NK-92 (cell line): Measurements from ENCODE around the gene KRTAP9-8.
"Not testable (repeated sequence)": the region's sequence is repeated elsewhere in the genome, so short reads cannot be mapped to it uniquely, and the experiment has no call there.

Experiments used
- DNase-seq: peaks from one replicate; lab custom pipeline; 2025; ENCODE audit not compliant: unreplicated experiment; lab: John Stamatoyannopoulos, UW

KRTAP9-8 gene, protein sequence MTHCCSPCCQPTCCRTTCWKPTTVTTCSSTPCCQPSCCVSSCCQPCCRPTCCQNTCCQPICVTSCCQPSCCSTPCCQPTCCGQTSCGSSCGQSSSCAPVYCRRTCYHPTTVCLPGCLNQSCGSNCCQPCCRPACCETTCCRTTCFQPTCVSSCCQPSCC

DNA sequence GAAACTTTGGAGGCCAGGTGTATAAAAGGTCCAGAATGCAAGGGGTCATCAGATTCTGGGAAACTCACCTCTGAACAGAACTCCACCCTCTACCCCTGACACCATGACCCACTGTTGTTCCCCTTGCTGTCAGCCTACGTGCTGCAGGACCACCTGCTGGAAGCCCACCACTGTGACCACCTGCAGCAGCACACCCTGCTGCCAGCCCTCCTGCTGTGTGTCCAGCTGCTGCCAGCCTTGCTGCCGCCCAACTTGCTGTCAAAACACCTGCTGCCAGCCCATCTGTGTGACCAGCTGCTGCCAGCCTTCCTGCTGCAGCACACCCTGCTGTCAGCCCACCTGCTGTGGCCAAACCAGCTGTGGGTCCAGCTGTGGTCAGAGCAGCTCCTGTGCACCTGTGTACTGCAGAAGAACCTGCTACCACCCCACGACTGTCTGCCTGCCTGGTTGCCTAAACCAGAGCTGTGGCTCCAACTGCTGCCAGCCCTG, at the start of gene KRTAP9-8:
Gene KRTAP9-8 (plus strand): TSS at position 51 of the 489 bp plus-strand sequence. CDS start 53 bp downstream, at position 104.
- DNase-seq = not testable (repeated sequence)

DNA sequence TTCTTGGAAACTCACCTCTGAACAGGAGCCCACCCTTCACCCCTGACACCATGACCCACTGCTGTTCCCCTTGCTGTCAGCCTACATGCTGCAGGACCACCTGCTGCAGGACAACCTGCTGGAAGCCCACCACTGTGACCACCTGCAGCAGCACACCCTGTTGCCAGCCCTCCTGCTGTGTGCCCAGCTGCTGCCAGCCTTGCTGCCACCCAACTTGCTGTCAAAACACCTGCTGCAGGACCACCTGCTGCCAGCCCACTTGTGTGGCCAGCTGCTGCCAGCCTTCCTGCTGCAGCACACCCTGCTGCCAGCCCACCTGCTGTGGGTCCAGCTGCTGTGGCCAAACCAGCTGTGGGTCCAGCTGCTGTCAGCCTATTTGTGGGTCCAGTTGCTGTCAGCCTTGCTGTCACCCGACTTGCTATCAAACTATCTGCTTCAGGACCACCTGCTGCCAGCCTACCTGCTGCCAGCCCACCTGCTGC, 47.9 kb upstream of the KRTAP9-8 start, which contains the start of gene KRTAP9-1:
Gene KRTAP9-1 (plus strand): TSS at position 51 of the 482 bp plus-strand sequence. CDS start 0 bp downstream, at position 51.
- DNase-seq = not testable (repeated sequence)

DNA sequence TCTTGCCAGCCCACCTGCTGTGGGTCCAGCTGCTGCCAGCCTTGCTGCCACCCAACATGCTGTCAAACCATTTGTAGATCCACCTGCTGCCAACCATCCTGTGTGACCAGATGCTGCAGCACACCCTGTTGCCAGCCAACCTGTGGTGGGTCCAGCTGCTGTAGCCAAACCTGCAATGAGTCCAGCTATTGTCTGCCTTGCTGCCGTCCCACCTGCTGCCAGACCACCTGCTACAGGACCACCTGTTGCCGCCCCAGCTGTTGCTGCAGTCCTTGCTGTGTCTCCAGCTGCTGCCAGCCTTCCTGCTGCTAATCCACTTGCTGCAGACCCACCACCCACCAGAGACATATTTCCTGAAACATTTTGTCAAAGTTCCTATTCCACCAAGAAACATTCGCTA, 47.5 kb upstream of the KRTAP9-8 start:
- DNase-seq = no peak

DNA sequence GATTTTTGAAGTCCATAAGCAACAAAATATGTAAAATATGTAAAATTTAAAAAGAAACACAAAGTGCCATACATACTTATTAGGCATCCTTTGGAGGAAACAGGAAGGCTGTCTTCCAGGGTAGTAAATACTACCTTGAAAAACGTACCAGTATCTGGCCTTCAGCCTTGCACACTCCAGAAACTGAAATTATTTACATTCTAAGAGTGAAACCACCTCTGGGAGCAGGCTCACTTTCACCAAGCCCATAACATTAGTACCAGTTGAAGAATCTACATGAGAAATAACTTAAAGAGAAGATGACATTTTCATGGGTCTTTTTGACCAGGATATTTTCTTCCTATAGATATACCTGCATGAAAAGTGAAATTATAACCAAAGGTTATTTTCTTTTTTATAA, 41.7 kb upstream of the KRTAP9-8 start:
- no peak for DNase-seq

DNA sequence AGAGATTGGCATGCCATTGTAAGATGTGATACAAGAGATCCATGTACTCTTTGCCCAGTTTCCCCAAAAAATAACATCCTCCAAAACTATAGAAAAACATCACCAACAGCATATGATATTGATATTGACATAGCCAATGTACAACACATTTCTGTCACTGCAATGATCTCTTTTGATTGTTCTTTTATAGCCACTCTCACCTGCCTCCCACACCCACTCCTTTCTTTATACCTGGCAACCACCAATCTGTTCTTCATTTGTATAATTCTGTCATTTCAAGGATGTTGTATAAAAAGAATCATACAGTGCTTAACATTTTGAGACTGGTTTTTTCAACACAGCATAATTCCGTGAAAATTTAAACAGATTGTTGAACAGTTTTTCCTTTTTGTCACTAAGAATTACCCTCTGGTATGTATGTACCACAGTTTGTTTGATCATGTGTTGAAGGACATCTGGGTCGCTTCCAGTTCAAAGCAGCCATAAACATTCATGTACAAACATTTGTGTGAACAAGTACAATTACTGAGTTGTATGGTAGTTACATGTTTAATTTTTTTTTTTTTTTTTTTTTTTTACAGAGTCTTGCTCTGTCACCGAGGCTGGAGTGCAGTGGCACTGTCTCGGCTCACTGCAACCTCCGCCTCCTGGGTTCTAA, 38.2 kb upstream of the KRTAP9-8 start:
- no peak for DNase-seq

DNA sequence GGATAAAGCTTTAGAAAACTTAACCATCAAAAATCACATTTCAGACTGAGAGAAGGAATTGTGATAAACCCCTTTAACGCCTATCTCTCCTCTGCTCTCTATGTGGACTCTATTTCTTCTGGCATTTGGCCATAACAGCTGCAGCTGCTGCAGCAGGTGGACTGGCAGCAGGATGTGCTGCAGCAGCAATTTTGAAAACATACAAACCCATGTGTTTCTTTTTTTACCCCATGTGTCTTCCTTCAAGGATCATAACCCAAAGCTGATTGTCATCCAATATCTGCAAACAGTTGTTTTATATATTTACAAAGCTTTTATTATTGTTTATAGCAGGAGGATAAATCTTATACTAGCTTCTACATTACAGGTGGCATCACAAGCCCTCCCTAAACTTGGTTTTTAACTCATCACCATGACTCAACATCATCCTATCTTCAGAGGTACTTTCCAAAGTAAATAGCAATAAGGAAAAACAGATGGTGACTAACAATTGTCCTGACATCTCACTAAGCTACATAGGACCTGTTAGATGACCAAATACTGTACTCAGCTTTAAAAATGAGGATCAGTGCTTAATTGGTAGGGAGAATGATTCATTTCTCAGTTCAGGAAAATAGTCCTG, 25.8 kb upstream of the KRTAP9-8 start:
- DNase-seq = no peak

DNA sequence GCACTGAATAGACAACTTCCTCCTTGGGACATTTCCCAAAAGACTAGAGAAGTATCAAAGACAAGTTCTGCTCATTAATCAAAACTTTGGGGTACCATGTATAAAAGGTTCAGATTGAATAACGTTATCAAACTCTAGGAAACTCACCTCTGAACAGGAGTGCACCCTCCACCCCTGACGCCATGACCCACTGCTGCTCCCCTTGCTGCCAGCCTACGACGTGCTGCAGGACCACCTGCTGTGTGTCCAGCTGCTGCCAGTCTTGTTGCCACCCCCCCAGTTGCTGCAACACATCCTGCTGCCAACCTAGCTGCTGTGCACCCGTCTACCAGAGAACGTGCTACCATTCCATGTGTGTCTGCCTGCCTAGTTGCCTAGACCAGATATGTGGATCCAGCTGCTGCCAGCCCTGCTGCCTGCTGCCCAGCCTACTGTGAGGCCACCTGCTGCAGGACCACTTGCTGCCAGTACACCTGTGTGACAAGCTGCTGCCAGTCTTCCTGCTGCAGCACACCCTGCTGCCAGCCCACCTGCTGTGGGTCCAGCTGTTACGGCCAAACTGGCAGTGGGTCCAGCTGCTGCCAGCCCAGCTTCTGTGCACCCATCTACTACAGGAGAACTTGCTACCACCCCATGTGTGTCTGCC, 25.2 kb upstream of the KRTAP9-8 start:
- DNase-seq = no peak

DNA sequence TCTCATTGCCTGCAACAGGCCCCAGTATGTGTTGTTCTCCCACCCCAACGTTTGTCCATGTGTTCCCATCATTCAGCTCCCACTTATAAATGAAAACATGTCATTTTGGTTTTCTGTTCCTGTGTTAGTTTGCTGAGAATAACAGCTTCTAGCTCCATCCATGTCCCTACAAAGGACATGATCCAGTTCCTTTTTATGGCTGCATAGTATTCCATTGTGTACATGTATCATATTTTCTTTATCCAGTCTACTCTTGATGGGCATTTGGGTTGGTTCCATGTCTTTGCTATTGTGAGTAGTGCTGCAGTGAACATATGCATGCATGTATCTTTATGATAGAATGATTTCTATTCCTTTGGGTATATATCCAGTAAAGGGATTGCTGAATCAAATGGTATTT, 22.1 kb upstream of the KRTAP9-8 start:
- no peak for DNase-seq

DNA sequence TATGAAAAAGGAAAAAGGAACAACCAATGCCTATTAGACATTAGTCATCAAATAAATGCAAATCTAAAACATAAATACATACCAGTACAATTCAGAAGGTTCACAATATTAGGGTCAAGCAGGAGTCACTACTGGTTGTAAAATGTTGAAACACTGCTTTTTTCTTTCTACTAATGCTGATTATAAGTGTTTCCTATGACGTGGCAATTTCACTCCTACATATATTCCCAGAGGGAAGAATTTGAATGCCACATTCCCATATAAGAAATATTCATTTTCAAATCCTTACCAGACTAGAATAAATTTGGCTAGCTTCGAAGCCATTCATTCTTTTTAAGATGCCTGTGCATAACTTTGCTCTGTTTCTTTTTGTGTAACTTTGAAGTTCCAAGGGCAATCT, 14.0 kb upstream of the KRTAP9-8 start:
- no peak for DNase-seq

DNA sequence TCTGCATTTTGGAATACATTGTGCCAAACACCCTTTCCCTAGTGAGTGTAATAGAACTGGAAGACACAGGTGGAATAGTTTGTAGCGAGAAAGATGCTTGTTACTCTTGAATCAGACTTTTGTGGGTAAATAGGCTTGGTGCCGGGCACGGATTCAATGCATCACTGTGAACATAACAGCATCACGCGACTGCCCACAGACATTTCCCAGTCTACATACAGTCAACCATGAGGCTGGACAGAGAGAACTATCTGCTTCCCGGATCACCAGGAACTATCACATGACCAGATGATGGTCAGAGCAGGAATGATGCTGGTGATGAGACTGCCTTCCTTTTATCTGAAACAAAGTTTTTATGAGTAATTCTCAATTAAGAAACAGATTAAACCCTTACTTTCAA, 11.7 kb upstream of the KRTAP9-8 start:
- no peak for DNase-seq

DNA sequence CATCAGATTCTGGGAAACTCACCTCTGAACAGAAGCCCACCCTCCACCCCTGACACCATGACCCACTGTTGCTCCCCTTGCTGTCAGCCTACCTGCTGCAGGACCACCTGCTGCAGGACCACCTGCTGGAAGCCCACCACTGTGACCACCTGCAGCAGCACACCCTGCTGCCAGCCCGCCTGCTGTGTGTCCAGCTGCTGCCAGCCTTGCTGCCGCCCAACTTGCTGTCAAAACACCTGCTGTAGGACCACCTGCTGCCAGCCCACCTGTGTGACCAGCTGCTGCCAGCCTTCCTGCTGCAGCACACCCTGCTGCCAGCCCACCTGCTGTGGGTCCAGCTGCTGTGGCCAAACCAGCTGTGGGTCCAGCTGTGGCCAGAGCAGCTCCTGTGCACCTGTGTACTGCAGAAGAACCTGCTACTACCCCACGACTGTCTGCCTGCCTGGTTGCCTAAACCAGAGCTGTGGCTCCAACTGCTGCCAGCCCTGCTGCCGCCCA, 11.2 kb upstream of the KRTAP9-8 start, which contains the start of gene KRTAP9-2:
Gene KRTAP9-2 (plus strand): TSS at position 51 of the 498 bp plus-strand sequence. CDS start 7 bp downstream, at position 58.
- DNase-seq = not testable (repeated sequence)

DNA sequence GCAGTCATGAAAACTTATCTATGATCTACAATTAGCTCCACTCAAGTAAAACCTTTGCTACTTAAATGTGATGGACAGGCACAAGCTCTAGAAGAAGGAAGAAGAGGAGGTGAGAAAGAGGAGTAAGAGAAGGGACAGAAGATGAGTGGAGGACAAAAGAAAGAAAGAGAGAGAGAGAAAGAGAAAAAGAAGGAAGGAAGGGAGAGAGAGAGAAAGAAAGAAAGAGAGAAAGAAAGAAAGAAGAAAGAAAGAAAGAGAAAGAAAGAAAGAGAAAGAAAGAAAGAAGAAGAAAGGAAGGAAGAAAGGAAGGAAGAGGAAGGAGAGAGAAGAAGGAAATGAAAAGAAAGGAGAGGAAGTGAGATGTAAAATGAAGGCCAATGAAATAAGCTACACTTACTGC, 7.7 kb upstream of the KRTAP9-8 start:
- no peak for DNase-seq

DNA sequence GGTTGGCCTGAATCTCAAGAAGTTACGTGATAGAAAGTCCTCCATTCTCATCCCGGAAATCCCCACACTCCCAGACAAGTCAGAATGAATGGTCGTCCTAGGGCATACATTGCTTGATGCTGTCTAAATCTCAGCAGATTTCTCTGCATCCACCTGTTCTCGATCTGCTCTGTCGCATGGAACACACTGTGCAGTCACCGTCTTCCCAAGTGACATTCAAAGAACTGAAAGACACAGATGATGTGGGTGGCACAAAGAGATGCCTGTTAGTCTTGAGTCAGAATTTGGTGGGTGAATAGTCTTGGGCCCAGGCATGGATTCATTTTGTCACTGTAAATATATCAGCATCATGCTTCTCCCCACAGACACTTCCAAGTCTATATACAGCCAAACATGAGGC, 6.1 kb upstream of the KRTAP9-8 start:
- no peak for DNase-seq

DNA sequence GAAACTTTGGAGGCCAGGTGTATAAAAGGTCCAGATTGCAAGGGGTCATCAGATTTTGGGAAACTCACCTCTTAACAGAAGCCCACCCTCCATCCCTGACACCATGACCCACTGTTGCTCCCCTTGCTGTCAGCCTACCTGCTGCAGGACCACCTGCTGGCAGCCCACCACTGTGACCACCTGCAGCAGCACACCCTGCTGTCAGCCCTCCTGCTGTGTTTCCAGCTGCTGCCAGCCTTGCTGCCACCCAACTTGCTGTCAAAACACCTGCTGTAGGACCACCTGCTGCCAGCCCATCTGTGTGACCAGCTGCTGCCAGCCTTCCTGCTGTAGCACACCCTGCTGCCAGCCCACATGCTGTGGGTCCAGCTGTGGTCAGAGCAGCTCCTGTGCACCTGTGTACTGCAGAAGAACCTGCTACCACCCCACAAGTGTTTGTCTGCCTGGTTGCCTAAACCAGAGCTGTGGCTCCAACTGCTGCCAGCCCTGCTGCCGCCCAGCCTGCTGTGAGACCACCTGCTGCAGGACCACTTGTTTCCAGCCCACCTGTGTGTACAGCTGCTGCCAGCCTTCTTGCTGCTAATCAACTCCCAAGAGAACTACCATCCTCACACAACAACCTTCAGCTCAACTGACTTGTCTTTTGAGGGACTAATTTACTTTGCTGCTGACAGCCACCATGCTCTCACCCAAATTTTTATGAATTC, 5.2 kb upstream of the KRTAP9-8 start, which contains the start of gene KRTAP9-3:
Gene KRTAP9-3 (plus strand): TSS at position 51 of the 707 bp plus-strand sequence. CDS start 53 bp downstream, at position 104.
- not testable (repeated sequence) for DNase-seq

DNA sequence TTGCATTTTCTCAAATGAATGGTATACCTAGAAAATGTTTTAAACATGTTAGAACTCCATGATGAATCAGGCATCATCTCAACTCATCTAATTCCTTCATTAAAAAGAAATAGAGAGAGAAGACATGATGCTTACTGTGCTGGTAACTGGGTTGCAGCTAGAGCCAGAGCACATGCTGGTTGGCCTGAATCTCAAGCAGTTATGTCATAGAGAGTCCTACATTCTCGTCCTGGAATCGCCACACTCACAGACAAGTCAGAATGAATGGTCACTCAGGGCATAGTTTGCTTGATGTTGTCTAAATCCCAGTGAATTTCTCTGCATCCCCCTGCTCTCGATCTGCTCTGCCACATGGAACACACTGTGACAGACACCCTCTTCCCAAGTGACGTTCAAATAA, 683 bp upstream of the KRTAP9-8 start:
- DNase-seq = not testable (repeated sequence)

DNA sequence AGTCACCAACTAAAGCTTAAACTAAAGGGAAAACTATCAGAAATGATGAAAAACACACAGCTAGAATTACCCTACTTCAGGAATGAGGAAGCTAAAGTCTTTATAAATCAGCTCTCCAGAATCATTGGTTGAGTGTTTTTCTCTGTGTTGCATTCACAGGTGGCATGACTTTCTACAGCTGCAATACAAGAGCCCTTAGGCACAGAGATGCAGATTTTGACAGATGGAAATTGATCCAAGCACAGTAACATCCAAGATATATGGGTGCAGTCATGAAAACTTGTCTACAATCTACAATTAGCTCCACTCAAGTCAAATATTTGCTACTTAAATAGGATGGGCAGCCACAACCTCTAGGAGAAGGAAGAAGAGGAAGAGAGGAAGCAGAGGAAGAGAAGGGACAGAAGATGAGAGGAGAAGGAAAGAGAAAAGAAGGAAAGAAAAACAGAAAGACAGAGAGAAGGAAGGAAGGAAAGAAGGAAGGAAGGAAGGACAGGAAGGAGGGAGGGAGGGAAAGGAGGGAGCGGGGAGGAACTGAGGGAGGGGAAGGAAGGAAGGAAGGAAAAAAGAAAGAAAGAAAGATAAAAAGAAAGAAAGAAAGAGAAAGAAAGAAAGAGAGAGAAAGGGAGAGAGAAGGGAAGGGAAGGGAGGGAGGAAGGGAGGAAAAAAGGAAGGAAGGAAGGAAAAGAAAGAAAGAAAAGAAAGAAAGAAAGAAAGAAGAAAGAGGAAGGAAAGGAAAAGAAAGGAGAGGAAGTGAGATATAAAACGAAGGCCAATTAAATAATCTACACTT, 9.4 kb downstream of the KRTAP9-8 start:
- DNase-seq = not testable (repeated sequence)

DNA sequence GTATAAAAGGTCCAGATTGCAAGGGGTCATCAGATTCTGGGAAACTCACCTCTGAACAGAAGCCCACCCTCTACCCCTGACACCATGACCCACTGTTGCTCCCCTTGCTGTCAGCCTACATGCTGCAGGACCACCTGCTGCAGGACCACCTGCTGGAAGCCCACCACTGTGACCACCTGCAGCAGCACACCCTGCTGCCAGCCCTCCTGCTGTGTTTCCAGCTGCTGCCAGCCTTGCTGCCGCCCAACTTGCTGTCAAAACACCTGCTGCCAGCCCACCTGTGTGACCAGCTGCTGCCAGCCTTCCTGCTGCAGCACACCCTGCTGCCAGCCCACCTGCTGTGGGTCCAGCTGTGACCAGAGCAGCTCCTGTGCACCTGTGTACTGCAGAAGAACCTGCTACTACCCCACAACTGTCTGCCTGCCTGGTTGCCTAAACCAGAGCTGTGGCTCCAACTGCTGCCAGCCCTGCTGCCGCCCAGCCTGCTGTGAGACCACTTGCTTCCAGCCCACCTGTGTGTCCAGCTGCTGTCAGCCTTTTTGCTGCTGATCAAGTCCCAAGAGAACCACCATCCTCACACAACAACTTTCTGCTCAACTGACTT, 11.9 kb downstream of the KRTAP9-8 start, which contains the start of gene KRTAP9-4:
Gene KRTAP9-4 (plus strand): TSS at position 51 of the 604 bp plus-strand sequence. CDS start 34 bp downstream, at position 85.
- DNase-seq = not testable (repeated sequence)

DNA sequence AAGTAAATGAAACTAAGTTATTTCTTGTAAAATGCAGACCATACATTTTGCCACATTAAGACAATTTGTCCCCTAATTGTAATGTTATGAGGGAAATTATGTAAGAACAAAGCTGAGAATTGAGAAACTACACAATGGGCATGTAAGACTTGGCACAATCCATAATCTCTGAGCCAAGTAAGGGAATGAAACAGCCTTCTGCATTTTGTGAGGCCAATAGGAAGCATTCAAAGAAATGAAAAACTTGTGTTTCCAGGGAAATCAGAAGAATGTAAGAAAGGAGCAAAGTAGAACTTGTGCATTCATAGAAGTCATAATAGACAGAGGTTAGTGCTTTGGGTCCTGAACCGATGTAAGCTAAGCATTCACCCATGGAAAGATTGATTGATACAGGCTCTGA, 13.5 kb downstream of the KRTAP9-8 start:
- no peak for DNase-seq

DNA sequence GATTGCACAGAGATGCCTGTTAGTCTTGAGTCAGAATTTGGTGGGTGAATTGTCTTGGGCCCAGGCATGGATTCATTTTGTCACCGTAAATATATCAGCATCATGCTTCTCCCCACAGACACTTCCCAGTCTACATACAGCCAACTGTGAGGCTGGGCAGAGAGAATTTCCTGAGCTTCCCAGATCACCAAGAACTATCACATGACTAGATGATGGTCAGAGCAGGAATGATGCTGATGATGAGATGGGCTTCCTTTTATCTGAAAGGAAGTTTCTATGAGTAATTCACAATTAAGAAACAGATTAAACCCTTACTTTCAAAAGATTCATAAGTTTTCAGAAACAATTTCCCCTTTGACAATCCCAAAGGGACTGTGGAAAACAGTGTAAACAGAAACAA, 17.1 kb downstream of the KRTAP9-8 start:
- DNase-seq = no peak
